Neural cell (in vitro differentiated cells): ENCODE data around the gene PAX3. TPM values are rescaled to one million over a fixed set of nuclear protein-coding genes. Genes with fewer than 3 reads are reported as not detected.

Experiments
- H2AFZ ChIP-seq: fragments of 200-600, 300-800 bp; sonication (generic), shearing (Covaris generic); 2 replicates; pipeline ENCODE4 v1.6.0; 2014; ENCODE audit warnings: low read depth, mild to moderate bottlenecking, antibody characterized with exemption, low read length, moderate library complexity
- H3F3A ChIP-seq: fragments of 200-600 bp; shearing (Covaris generic); 2 replicates; pipeline ENCODE4 v1.6.1; 2016; ENCODE audit warnings: mild to moderate bottlenecking, moderate library complexity, mixed read lengths, antibody characterized with exemption, low read length; ENCODE audit not compliant: insufficient read depth, poor library complexity, severe bottlenecking
- H3K27ac ChIP-seq: fragments of 200-600, 300-800 bp; sonication (generic), shearing (Covaris generic); 2 replicates; pipeline ENCODE4 v1.5.1; 2014; ENCODE audit warnings: mild to moderate bottlenecking, low read length, moderate library complexity
- H3K27me3 ChIP-seq: fragments of 300-800, 200-600 bp; sonication (generic), shearing (Covaris generic); 2 replicates; pipeline ENCODE4 v1.6.0; 2014; ENCODE audit warnings: mild to moderate bottlenecking, low read depth, low read length, moderate library complexity; ENCODE audit not compliant: insufficient read depth
- H3K36me3 ChIP-seq: fragments of 300-800, 200-600 bp; sonication (generic), shearing (Covaris generic); 2 replicates; pipeline ENCODE4 v1.5.1; 2014; ENCODE audit warnings: mild to moderate bottlenecking, antibody characterized with exemption, low read length, moderate library complexity; ENCODE audit not compliant: insufficient read depth
- H3K4me2 ChIP-seq: fragments of 300-800, 200-600 bp; sonication (generic), shearing (Covaris generic); 2 replicates; pipeline ENCODE4 v1.6.0; 2014; ENCODE audit warnings: mild to moderate bottlenecking, low read length
- H3K4me3 ChIP-seq: fragments of 300-800, 200-600 bp; sonication (generic), shearing (Covaris generic); 2 replicates; pipeline ENCODE4 v1.5.1; 2014; ENCODE audit warnings: mild to moderate bottlenecking, low read length, moderate library complexity
- H3K79me2 ChIP-seq: fragments of 200-600 bp; shearing (Covaris generic); replicated peaks from 2 replicates; pipeline ENCODE4 v1.6.0; 2014; ENCODE audit warnings: mild to moderate bottlenecking, low read length, moderate library complexity; ENCODE audit not compliant: insufficient read depth
- H3K9ac ChIP-seq: fragments of 300-800, 200-600 bp; sonication (generic), shearing (Covaris generic); 2 replicates; pipeline ENCODE4 v1.6.1; 2016; ENCODE audit warnings: mild to moderate bottlenecking, low read length, mixed read lengths
- H3K9me2 ChIP-seq: fragments of 200-600 bp; shearing (Covaris generic); 2 replicates; pipeline ENCODE4 v1.6.1; 2016; ENCODE audit warnings: mild to moderate bottlenecking, low read length, mixed read lengths; ENCODE audit not compliant: insufficient read depth
- H3K9me3 ChIP-seq: fragments of 200-600, 300-800 bp; sonication (generic), shearing (Covaris generic); 2 replicates; pipeline ENCODE4 v1.6.1; 2016; ENCODE audit warnings: mild to moderate bottlenecking, mixed run types, low read length, moderate library complexity, mixed read lengths
- H4K20me1 ChIP-seq: fragments of 200-600 bp; shearing (Covaris generic); 2 replicates; pipeline ENCODE4 v1.6.1; 2016; ENCODE audit warnings: mild to moderate bottlenecking, mixed run types; ENCODE audit not compliant: insufficient read depth
- EP300 ChIP-seq: fragments of 450-650 bp; conservative IDR thresholded peaks from 2 replicates; pipeline ENCODE4 v1.6.1; 2014; ENCODE audit warnings: antibody characterized with exemption, mild to moderate bottlenecking, moderate library complexity; ENCODE audit not compliant: poor library complexity, severe bottlenecking
- EZH2 ChIP-seq: fragments of 200-600, 300-800 bp; shearing (Covaris generic), sonication (generic); IDR thresholded peaks from 2 replicates; pipeline ENCODE4 v1.6.1; 2014; ENCODE audit warnings: antibody characterized with exemption, low read length, borderline replicate concordance, mild to moderate bottlenecking; ENCODE audit not compliant: insufficient read depth, poor library complexity, severe bottlenecking
- MXI1 ChIP-seq: fragments of 450-650 bp; conservative IDR thresholded peaks from 2 replicates; pipeline ENCODE4 v1.6.1; 2014; ENCODE audit warnings: antibody characterized with exemption, mild to moderate bottlenecking; ENCODE audit not compliant: poor library complexity, severe bottlenecking
- POLR2AphosphoS5 ChIP-seq: IDR thresholded peaks from 2 replicates; pipeline ENCODE4 v1.6.1; 2012
- RAD21 ChIP-seq: fragments of 450-650 bp; conservative IDR thresholded peaks from 2 replicates; pipeline ENCODE4 v1.6.1; 2014; ENCODE audit warnings: antibody characterized with exemption, mild to moderate bottlenecking, moderate library complexity
- REST ChIP-seq: IDR thresholded peaks from 2 replicates; pipeline ENCODE4 v1.6.1; 2012; ENCODE audit warnings: borderline replicate concordance
- SMC3 ChIP-seq: fragments of 450-650 bp; conservative IDR thresholded peaks from 2 replicates; pipeline ENCODE4 v1.6.1; 2014; ENCODE audit warnings: antibody characterized with exemption, mild to moderate bottlenecking, moderate library complexity; ENCODE audit not compliant: poor library complexity
- TAF1 ChIP-seq: IDR thresholded peaks from 2 replicates; pipeline ENCODE4 v1.6.1; 2012; ENCODE audit warnings: low read depth
- polyA plus RNA-seq: library from polyadenylated mRNA; depleted of rRNA; stranded (reverse); fragments of >200 nt; gene quantifications from 2 replicates; pipeline ENCODE4 v1.2.3, GENCODE V29; 2014
- TF ChIP-seq, protein P1 (sequence below): fragments of 450-650 bp; IDR thresholded peaks from 2 replicates; pipeline ENCODE4 v1.5.1; 2014; ENCODE audit warnings: antibody characterized with exemption, mild to moderate bottlenecking, moderate library complexity; ENCODE audit not compliant: poor library complexity, severe bottlenecking

Gene PAX3
- polyA plus RNA-seq, 1 donor from 2014 or later = not detected

DNA sequence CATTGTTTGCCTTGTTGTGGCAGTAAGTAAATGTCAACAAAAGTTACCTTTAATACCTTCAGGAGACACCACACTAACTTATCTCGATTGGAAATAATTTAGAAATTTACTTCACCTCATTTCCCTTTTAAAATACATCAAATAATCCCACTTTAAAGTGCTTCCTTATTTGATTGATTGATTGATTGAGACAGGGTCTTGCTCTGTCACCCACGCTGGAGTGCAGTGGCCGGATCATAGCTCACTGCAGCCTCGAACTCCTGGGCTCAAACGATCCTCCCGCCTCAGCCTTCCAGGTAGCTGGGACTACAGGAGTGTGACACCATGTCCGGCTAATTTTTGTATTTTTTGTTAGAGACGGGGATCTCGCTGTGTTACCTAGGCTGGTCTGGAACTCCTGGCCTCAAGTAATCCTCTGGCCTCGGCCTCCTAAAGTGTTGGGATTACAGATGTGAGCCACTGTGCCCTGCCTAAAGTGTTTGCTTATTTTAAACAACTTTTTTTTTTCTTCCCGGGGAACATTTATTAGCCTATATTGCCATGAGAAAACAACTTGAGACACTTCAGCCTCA is 12.0 kb upstream of the PAX3 start:
- Histone ChIP-seq H2AFZ (no peak overlapping the region), H3K9me3 (no peaks in the 10 kb centered on the region), H3K27me3 (peaks cover 100% of the 10 kb centered on the region), H3K9me2 (no peaks in the 10 kb centered on the region), H3K36me3 (no peaks in the 10 kb centered on the region), H4K20me1 (no peaks in the 10 kb centered on the region), H3K4me3 (no peak overlapping the region), H3K4me2 (no peak overlapping the region), H3K27ac (no peak overlapping the region), H3F3A (no peaks in the 10 kb centered on the region), H3K79me2 (no peaks in the 10 kb centered on the region), H3K9ac (no peak overlapping the region)
- TF ChIP-seq POLR2AphosphoS5 (peak; percentile 57), EZH2 (no peak)

- Histone ChIP-seq H3K27me3 (peaks cover 100% of the 10 kb centered on the region), H3K9ac (no peak overlapping the region), H3F3A (no peaks in the 10 kb centered on the region), H3K9me2 (no peaks in the 10 kb centered on the region), H3K9me3 (no peaks in the 10 kb centered on the region), H3K4me3 (no peak overlapping the region), H3K4me2 (no peak overlapping the region), H2AFZ (no peak overlapping the region), H3K27ac (no peak overlapping the region), H3K36me3 (no peaks in the 10 kb centered on the region), H4K20me1 (no peaks in the 10 kb centered on the region), H3K79me2 (no peaks in the 10 kb centered on the region)
- TF ChIP-seq EZH2 = no peak
- no peak for TF ChIP-seq POLR2AphosphoS5
- no peak for TF ChIP-seq TAF1
- TF ChIP-seq REST = no peak
- TF ChIP-seq SMC3 = no peak
Measured at GRCh38 chr2:222309766-222310165, 11.0 kb upstream of the PAX3 start.

DNA sequence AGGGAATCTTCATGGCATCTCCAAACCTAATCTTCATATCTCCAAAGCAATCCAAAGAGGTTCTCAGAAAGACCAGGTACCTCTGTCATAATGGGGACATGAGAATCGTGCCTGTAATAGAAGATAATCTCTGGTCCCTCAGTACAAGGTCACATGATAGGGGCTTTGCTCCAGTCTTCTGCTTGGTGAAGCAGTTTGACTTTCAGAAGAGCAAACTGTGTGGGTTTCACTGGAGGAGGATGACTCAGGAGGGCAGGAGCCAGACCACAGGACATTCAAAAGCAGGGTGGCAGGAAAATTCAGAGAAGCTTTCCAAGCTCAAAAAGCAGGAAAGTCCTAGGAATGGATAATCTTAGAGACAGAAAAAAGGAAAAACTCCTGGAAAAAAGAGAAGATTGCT is 10.6 kb upstream of the PAX3 start:
- H2AFZ ChIP-seq = no peak overlapping the region
- H3K9me3 ChIP-seq = no peaks in the 10 kb centered on the region
- H3K9ac ChIP-seq = no peak overlapping the region
- H4K20me1 ChIP-seq = no peaks in the 10 kb centered on the region
- TF ChIP-seq POLR2AphosphoS5 (no peak), EP300 (no peak), MXI1 (no peak), REST (no peak), TAF1 (no peak), RAD21 (no peak), SMC3 (no peak), EZH2 (no peak)
- TF ChIP-seq, protein P1, sequence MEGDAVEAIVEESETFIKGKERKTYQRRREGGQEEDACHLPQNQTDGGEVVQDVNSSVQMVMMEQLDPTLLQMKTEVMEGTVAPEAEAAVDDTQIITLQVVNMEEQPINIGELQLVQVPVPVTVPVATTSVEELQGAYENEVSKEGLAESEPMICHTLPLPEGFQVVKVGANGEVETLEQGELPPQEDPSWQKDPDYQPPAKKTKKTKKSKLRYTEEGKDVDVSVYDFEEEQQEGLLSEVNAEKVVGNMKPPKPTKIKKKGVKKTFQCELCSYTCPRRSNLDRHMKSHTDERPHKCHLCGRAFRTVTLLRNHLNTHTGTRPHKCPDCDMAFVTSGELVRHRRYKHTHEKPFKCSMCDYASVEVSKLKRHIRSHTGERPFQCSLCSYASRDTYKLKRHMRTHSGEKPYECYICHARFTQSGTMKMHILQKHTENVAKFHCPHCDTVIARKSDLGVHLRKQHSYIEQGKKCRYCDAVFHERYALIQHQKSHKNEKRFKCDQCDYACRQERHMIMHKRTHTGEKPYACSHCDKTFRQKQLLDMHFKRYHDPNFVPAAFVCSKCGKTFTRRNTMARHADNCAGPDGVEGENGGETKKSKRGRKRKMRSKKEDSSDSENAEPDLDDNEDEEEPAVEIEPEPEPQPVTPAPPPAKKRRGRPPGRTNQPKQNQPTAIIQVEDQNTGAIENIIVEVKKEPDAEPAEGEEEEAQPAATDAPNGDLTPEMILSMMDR = no peak
- H3K4me2 ChIP-seq = no peak overlapping the region
- H3K9me2 ChIP-seq = no peaks in the 10 kb centered on the region
- no peaks in the 10 kb centered on the region for H3K79me2 ChIP-seq
- no peak overlapping the region for H3K4me3 ChIP-seq
- peaks cover 100% of the 10 kb centered on the region for H3K27me3 ChIP-seq
- no peaks in the 10 kb centered on the region for H3F3A ChIP-seq
- H3K36me3 ChIP-seq = no peaks in the 10 kb centered on the region
- H3K27ac ChIP-seq = no peak overlapping the region
